ENCODE results near the gene DCST2. TPM values are rescaled to one million over a fixed set of nuclear protein-coding genes. Genes with fewer than 3 reads are reported as not detected.

The DCST2 gene
- total RNA-seq, 1 donor from 2014 or later, result 2.8 TPM

DNA sequence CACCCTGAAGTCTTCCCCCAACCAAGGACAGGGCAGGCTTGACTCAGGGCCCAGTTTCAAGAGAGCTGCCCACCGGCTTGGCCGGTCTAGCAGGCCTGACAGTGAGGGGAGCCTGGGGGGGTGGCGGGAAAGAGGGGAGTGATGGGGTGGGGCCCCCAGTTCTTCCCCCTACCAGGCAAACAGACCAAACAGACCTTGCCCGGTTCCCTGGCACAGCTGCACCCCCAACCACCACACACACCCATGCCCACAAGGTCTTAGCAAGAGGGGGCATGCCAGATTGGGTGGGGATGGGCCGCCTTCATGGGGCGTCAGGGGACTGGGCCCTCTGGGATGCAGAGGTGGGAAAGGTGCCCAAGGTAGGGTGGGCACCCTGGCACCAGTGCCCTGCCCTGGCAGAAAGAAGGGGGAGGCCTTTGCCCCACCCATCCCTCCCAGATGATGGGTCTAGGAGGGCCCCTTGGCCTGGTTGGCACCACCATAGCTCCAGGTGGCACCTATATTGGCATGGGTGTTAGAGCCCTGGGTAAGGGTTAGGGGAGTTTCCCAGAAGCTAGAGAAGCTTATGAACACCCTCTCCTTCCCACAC lies 22.1 kb downstream of the DCST2 start:
- DNase-seq (ENCODE audit: low spot score), result no peak
- H3K9me3 Mint-ChIP-seq (ENCODE audit: unreplicated experiment), result no peaks in the 10 kb centered on the region
- H3K4me3 Mint-ChIP-seq (ENCODE audit: unreplicated experiment), result no peak overlapping the region
- TF ChIP-seq, protein P1, sequence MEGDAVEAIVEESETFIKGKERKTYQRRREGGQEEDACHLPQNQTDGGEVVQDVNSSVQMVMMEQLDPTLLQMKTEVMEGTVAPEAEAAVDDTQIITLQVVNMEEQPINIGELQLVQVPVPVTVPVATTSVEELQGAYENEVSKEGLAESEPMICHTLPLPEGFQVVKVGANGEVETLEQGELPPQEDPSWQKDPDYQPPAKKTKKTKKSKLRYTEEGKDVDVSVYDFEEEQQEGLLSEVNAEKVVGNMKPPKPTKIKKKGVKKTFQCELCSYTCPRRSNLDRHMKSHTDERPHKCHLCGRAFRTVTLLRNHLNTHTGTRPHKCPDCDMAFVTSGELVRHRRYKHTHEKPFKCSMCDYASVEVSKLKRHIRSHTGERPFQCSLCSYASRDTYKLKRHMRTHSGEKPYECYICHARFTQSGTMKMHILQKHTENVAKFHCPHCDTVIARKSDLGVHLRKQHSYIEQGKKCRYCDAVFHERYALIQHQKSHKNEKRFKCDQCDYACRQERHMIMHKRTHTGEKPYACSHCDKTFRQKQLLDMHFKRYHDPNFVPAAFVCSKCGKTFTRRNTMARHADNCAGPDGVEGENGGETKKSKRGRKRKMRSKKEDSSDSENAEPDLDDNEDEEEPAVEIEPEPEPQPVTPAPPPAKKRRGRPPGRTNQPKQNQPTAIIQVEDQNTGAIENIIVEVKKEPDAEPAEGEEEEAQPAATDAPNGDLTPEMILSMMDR (IDR thresholded peaks at IDR 0.05; ENCODE audit: unreplicated experiment), result no peak
- H3K27me3 Mint-ChIP-seq (ENCODE audit: unreplicated experiment), result peaks cover 4% of the 10 kb centered on the region
- peaks cover 14% of the 10 kb centered on the region for H3K4me1 Mint-ChIP-seq (ENCODE audit: unreplicated experiment)
- peaks cover under 1% of the 10 kb centered on the region for H3K36me3 Mint-ChIP-seq (ENCODE audit: low read depth, unreplicated experiment)
- no peak overlapping the region for H3K27ac Mint-ChIP-seq (ENCODE audit: unreplicated experiment)

DNA sequence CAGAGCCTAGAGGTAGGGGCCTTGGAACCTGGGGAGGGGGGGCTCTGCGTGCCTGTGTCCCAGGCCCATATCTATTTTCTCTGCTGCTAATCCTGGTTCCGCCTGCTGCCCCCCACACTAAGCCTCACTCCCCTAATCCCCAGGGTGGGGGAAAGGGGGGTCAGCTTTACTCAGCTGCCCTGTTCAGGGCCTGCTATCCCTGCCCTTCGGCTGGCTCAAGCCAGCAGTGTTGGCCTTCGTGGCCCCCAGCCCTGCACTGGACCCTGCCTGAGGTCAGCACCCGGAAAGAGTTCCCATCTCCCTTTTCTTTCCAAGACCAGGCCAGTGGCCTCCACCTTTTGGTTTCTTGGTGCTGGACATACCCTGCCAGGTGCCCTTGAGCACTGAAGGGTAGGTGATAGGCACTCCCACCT lies 22.6 kb downstream of the DCST2 start:
- Mint-ChIP-seq H3K27ac (ENCODE audit: unreplicated experiment) (no peak overlapping the region), H3K9me3 (ENCODE audit: unreplicated experiment) (no peaks in the 10 kb centered on the region), H3K27me3 (ENCODE audit: unreplicated experiment) (peaks cover 4% of the 10 kb centered on the region), H3K4me3 (ENCODE audit: unreplicated experiment) (no peak overlapping the region), H3K4me1 (ENCODE audit: unreplicated experiment) (peaks cover 20% of the 10 kb centered on the region), H3K36me3 (ENCODE audit: low read depth, unreplicated experiment) (peaks cover 4% of the 10 kb centered on the region)
- DNase-seq (ENCODE audit: low spot score), result no peak
- TF ChIP-seq, protein P1 (IDR thresholded peaks at IDR 0.05; ENCODE audit: unreplicated experiment), result no peak

DNA sequence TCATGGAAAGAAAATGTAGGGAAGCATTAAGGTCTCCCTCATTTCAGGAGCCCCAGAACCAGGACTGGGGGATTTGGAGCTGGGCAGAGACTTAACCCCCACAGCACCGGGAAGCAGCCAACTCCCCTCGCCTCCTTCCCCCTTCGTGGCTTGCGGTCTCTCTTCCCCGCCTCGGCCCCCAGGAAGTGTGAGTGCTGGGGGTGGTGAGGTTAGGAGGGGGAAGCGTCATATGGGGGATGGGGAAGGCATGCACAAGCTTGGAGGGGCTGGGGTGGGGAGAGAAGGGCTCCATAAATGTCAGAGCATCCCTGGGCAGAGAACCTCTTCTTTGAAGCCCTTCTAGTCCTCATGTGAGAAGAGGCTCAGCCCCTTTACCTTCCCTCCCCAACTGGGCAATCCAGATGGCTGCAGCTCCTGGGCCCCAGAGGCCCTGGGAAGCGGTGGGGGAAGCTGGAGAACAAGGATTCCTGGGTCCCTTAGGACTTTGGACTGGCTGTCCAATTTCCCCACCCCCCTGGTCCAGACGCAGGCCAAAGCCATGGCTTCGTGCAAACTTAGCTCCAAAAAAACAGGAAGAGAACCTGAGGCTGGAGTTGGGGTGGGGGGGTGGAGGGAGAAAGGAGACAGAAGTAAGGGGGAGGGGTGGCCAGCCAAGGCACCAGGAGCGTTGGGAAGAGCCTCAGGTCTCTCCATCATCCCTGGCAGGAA lies 23.2 kb downstream of the DCST2 start:
- H3K36me3 Mint-ChIP-seq (ENCODE audit: low read depth, unreplicated experiment), result peaks cover 4% of the 10 kb centered on the region
- TF ChIP-seq, protein P1 (IDR thresholded peaks at IDR 0.05; ENCODE audit: unreplicated experiment), result no peak
- no peaks in the 10 kb centered on the region for H3K9me3 Mint-ChIP-seq (ENCODE audit: unreplicated experiment)

DNA sequence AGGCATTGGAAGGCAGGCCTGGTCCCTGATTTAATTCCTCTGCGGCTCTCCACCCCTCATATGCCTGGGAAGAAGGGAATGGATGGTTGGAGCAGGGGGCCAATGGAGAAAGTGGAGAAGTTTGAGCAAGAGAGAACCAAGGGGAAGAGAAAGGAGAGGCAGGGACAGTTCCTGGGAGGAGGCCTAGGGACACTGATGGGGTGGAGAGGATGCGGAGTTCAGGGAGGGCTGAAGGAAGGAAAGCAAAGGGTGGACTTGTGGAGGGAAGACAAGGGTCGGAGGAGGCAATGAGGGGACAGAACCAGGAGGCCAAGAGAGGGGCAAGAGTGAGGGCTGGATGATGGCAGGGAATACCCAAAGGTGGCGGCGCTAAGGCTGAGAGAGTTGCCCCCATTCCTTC lies 23.8 kb downstream of the DCST2 start:
- H3K4me3 Mint-ChIP-seq (ENCODE audit: unreplicated experiment), result no peak overlapping the region
- peaks cover 4% of the 10 kb centered on the region for H3K36me3 Mint-ChIP-seq (ENCODE audit: low read depth, unreplicated experiment)
- peaks cover 24% of the 10 kb centered on the region for H3K4me1 Mint-ChIP-seq (ENCODE audit: unreplicated experiment)
- DNase-seq (ENCODE audit: low spot score), result no peak
- no peak overlapping the region for H3K27ac Mint-ChIP-seq (ENCODE audit: unreplicated experiment)
- TF ChIP-seq, protein P1 (IDR thresholded peaks at IDR 0.05; ENCODE audit: unreplicated experiment), result no peak
- no peaks in the 10 kb centered on the region for H3K9me3 Mint-ChIP-seq (ENCODE audit: unreplicated experiment)
- H3K27me3 Mint-ChIP-seq (ENCODE audit: unreplicated experiment), result peaks cover 2% of the 10 kb centered on the region

More for the DNA sequence above, 23.2 kb downstream of the DCST2 start:
- Mint-ChIP-seq H3K27me3 (ENCODE audit: unreplicated experiment) (peaks cover 2% of the 10 kb centered on the region), H3K27ac (ENCODE audit: unreplicated experiment) (no peak overlapping the region), H3K4me3 (ENCODE audit: unreplicated experiment) (no peak overlapping the region), H3K4me1 (ENCODE audit: unreplicated experiment) (peaks cover 24% of the 10 kb centered on the region)
- no peak for DNase-seq (ENCODE audit: low spot score)

DNA sequence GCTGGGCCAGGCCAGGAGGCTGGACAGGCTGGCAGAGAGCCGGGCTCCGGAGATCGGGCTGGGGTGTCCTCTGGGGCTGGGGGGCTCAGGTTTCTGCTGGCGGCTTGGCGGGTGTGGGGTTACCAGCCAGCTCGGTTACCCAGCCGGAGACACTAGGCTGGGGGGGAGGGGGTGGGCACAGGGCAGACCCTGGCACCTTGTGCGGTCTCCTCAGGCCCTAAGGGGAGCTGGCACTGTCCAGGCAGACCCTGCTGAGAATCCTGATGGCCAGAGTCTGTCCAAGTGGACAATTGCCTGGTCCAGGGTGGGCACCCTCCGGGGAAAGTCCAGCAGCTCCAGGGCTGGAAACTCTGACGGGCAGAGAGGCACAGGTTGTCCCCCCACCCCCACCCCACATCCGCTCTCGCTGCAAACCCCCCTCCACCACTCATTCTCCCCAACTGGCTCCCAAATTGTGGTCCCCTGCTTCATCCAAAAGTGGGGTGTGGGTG lies 24.3 kb downstream of the DCST2 start:
- Mint-ChIP-seq H3K27ac (ENCODE audit: unreplicated experiment) (no peak overlapping the region), H3K4me1 (ENCODE audit: unreplicated experiment) (peaks cover 26% of the 10 kb centered on the region), H3K4me3 (ENCODE audit: unreplicated experiment) (no peak overlapping the region), H3K36me3 (ENCODE audit: low read depth, unreplicated experiment) (peaks cover 4% of the 10 kb centered on the region), H3K27me3 (ENCODE audit: unreplicated experiment) (peaks cover 5% of the 10 kb centered on the region), H3K9me3 (ENCODE audit: unreplicated experiment) (no peaks in the 10 kb centered on the region)
- TF ChIP-seq, protein P1 (IDR thresholded peaks at IDR 0.05; ENCODE audit: unreplicated experiment), result no peak
- no peak for DNase-seq (ENCODE audit: low spot score)

Measured in endothelial cell (in vitro differentiated cells).